H1 (cell line): ENCODE data around the gene PITPNC1. TPM values are rescaled to one million over a fixed set of nuclear protein-coding genes. Genes with fewer than 3 reads are reported as not detected.

Source experiments
- microRNA counts: library from miRNA; unstranded; fragments of <30 nt; microRNA quantifications from one replicate; lab custom pipeline; 2015
- microRNA-seq, 2 experiments: library from miRNA; unstranded; fragments of <30 nt; microRNA quantifications; one replicate each; pipeline versions ENCODE4 to v1.2.0, GENCODE V29; 2016 to 2020; ENCODE audit warnings: borderline microRNAs expressed in 2 of 2, borderline number of aligned reads in 2 of 2, borderline replicate concordance in 1 of 2
- polyA plus RNA-seq, 7 experiments: library from polyadenylated mRNA; depleted of rRNA in 3 of 7; stranded (reverse) in 5 of 7; unstranded in 2 of 7; fragments of >200 nt in 5 of 7; fragments of 200-250 nt in 2 of 7; gene quantifications; 1 replicate in 5 of 7; 2 replicates in 1 of 7; 4 replicates in 1 of 7; pipeline versions ENCODE4 v1.2.1 to v1.2.3, GENCODE V29; 2011 to 2013; ENCODE audit warnings: missing spikeins in 2 of 7, mixed read lengths in 2 of 7
- small RNA-seq: library from polyadenylated mRNA; stranded (forward); fragments of <200 nt; extraction: miRNeasy Mini kit (QIAGEN cat#:217004); gene quantifications from one replicate; pipeline ENCODE3, GENCODE V24; 2013; ENCODE audit not compliant: insufficient read depth
- total RNA-seq: library from RNA; stranded (reverse); fragmentation: NEBNext Ultra II Directional; extraction: Animal tissue kit (Norgen Biotek cat#: 25700); gene quantifications from 2 replicates; pipeline ENCODE4 v1.2.1, GENCODE V29; 2021

Gene PITPNC1
- total and polyA plus RNA-seq, 2 of the 8 experiments (the other 6 are each of a cell fraction or from before 2014, with no cell fraction given), result 17.6 to 54.7 TPM

MicroRNAs within 50 kb of the gene (microRNA counts, 767-probe panel; counts per million panel counts)
- microRNA hsa-miR-548aa (lab: Ali Mortazavi, UCI) (4,687 counts per million, percentile 95 among the panel's probes with 10 or more counts), microRNA hsa-miR-548d-3p (lab: Ali Mortazavi, UCI) (879 counts per million, percentile 95 among the panel's probes with 10 or more counts), microRNA hsa-miR-548d-5p (lab: Ali Mortazavi, UCI) (879 counts per million, percentile 95 among the panel's probes with 10 or more counts)

Small RNA genes lying within 50 kb of the gene (microRNA-seq; reads per million reads assigned to microRNA genes)
- 0 reads per million in 2 experiments for gene MIR548AA2
- gene MIR548D2, result 0 reads per million in 2 experiments

Small RNA genes lying within 50 kb of the gene (small RNA-seq; reads per million reads assigned to genes)
- not detected for gene MIR548AA2
- not detected for gene MIR548D2
- not detected for gene RF00019
- gene RN7SL756P, result not detected
- 1.5 reads per million for gene SNORA38B

Other genes starting within 250 kb of the PITPNC1 start
- 47.3 and 48.7 TPM in 2 replicates for gene HELZ, start 132.1 kb upstream of the PITPNC1 start, total RNA-seq
- gene HELZ, start 132.1 kb upstream of the PITPNC1 start, polyA plus RNA-seq (2011; rRNA removed), result 7.9 and 10.0 TPM in 2 replicates
- 73.2 and 82.4 TPM in 2 replicates for gene PSMD12, start 10.7 kb upstream of the PITPNC1 start, total RNA-seq
- 10.1 and 14.0 TPM in 2 replicates for gene PSMD12, start 10.7 kb upstream of the PITPNC1 start, polyA plus RNA-seq (2011; rRNA removed)